HepG2 (cell line): ENCODE results near the gene SIM1.

Source experiments
- CTCF ChIP-seq: sonication (generic); formaldehyde crosslinking; IDR thresholded peaks from 2 replicates; pipeline ENCODE4 v1.5.0; 2020; ENCODE audit warnings: mild to moderate bottlenecking, missing genetic modification reagents, moderate library complexity
- TCF7L2 ChIP-seq: IDR thresholded peaks from 2 replicates; pipeline ENCODE4 v1.6.1; 2011; ENCODE audit warnings: mild to moderate bottlenecking, low read depth, low read length, moderate library complexity
- YEATS4 ChIP-seq: sonication (generic); formaldehyde crosslinking; IDR thresholded peaks from 2 replicates; pipeline ENCODE4 v1.4.0; 2020; ENCODE audit warnings: missing genetic modification reagents, borderline replicate concordance
- ZNF121 ChIP-seq: sonication (generic); formaldehyde crosslinking; IDR thresholded peaks from 2 replicates; pipeline ENCODE4 v1.5.0; 2020; ENCODE audit warnings: mild to moderate bottlenecking, missing genetic modification reagents
- TF ChIP-seq, protein P1 (sequence below): sonication (generic); formaldehyde crosslinking; IDR thresholded peaks from 2 replicates; pipeline ENCODE4 v1.5.0; 2020; ENCODE audit warnings: missing genetic modification reagents, mild to moderate bottlenecking, borderline replicate concordance

- TF ChIP-seq TCF7L2: no peak
- TF ChIP-seq YEATS4 (CRISPR knock-in tag): no peak
- TF ChIP-seq CTCF (CRISPR knock-in tag): no peak
- TF ChIP-seq, protein P1, sequence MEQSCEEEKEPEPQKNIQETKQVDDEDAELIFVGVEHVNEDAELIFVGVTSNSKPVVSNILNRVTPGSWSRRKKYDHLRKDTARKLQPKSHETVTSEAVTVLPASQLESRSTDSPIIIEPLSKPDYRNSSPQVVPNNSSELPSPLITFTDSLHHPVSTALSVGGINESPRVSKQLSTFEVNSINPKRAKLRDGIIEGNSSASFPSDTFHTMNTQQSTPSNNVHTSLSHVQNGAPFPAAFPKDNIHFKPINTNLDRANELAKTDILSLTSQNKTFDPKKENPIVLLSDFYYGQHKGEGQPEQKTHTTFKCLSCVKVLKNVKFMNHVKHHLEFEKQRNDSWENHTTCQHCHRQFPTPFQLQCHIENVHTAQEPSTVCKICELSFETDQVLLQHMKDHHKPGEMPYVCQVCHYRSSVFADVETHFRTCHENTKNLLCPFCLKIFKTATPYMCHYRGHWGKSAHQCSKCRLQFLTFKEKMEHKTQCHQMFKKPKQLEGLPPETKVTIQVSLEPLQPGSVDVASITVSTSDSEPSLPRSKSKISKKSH: no peak
- TF ChIP-seq ZNF121: no peak
Measured at GRCh38 chr6:100451577-100451976, 13.1 kb downstream of the SIM1 start.
